ES-I3 (cell line): ENCODE measurements around the gene GOLM1.

ENCODE experiments used
- H3K36me3 ChIP-seq: 2 replicates; pipeline ENCODE4 v1.6.1; 2013; ENCODE audit warnings: mild to moderate bottlenecking, low read length, control low read depth, moderate library complexity; ENCODE audit not compliant: insufficient read depth
- H3K4me1 ChIP-seq: 2 replicates; pipeline ENCODE4 v1.6.1; 2013; ENCODE audit warnings: mild to moderate bottlenecking, control low read depth, low read length; ENCODE audit not compliant: insufficient read depth
- H3K9ac ChIP-seq: 2 replicates; pipeline ENCODE4 v1.6.1; 2013; ENCODE audit warnings: low read depth, mild to moderate bottlenecking, low read length, moderate library complexity
- H3K9me3 ChIP-seq: 2 replicates; pipeline ENCODE4 v1.6.1; 2013; ENCODE audit warnings: mild to moderate bottlenecking, low read length, moderate library complexity; ENCODE audit not compliant: control insufficient read depth, insufficient read depth

Gene GOLM1

GRCh38 chr9:86102626-86103025 lies 3.3 kb upstream of the GOLM1 start:
- no peaks in the 10 kb centered on the region for H3K9me3 ChIP-seq
- H3K4me1 ChIP-seq: peaks cover 6% of the 10 kb centered on the region
- no peaks in the 10 kb centered on the region for H3K36me3 ChIP-seq
- H3K9ac ChIP-seq: no peak overlapping the region

- H3K36me3 ChIP-seq: no peaks in the 10 kb centered on the region
- H3K9ac ChIP-seq: peak overlapping the region; percentile 77
- peaks cover 15% of the 10 kb centered on the region for H3K4me1 ChIP-seq
- no peaks in the 10 kb centered on the region for H3K9me3 ChIP-seq
Measured at GRCh38 chr9:86099701-86100364, 475 bp upstream of the GOLM1 start.

GRCh38 chr9:86097510-86098224 lies 1.7 kb downstream of the GOLM1 start:
- H3K9ac ChIP-seq: no peak overlapping the region
- H3K9me3 ChIP-seq: no peaks in the 10 kb centered on the region
- H3K36me3 ChIP-seq: no peaks in the 10 kb centered on the region
- peaks cover 15% of the 10 kb centered on the region for H3K4me1 ChIP-seq

GRCh38 chr9:86096386-86096785 lies 3.0 kb downstream of the GOLM1 start:
- H3K36me3 ChIP-seq: no peaks in the 10 kb centered on the region
- H3K9me3 ChIP-seq: no peaks in the 10 kb centered on the region
- no peak overlapping the region; the same call in 1 of the 2 replicates for H3K9ac ChIP-seq
- peaks cover 15% of the 10 kb centered on the region for H3K4me1 ChIP-seq

GRCh38 chr9:86093788-86094555 lies 5.4 kb downstream of the GOLM1 start:
- Histone ChIP-seq H3K9me3 (no peaks in the 10 kb centered on the region), H3K9ac (no peak overlapping the region), H3K4me1 (peaks cover 15% of the 10 kb centered on the region), H3K36me3 (no peaks in the 10 kb centered on the region)

- no peak overlapping the region for H3K9ac ChIP-seq
- H3K4me1 ChIP-seq: peaks cover 5% of the 10 kb centered on the region; the same call in 1 of the 2 replicates
- H3K9me3 ChIP-seq: no peaks in the 10 kb centered on the region
- no peaks in the 10 kb centered on the region for H3K36me3 ChIP-seq
Measured at GRCh38 chr9:86091477-86091876, 7.9 kb downstream of the GOLM1 start.

GRCh38 chr9:86082870-86083269 lies 16.5 kb downstream of the GOLM1 start:
- H3K4me1 ChIP-seq: peaks cover 12% of the 10 kb centered on the region
- no peaks in the 10 kb centered on the region for H3K36me3 ChIP-seq
- H3K9me3 ChIP-seq: no peaks in the 10 kb centered on the region; the same call in 1 of the 2 replicates
- no peak overlapping the region for H3K9ac ChIP-seq

GRCh38 chr9:86079865-86080469 lies 19.4 kb downstream of the GOLM1 start:
- no peaks in the 10 kb centered on the region; the same call in 1 of the 2 replicates for H3K36me3 ChIP-seq
- H3K9me3 ChIP-seq: no peaks in the 10 kb centered on the region
- no peak overlapping the region for H3K9ac ChIP-seq
- H3K4me1 ChIP-seq: peaks cover 12% of the 10 kb centered on the region

- H3K4me1 ChIP-seq: peaks cover 12% of the 10 kb centered on the region
Measured at GRCh38 chr9:86079421-86079831, 19.9 kb downstream of the GOLM1 start.

GRCh38 chr9:86078731-86079130 lies 20.6 kb downstream of the GOLM1 start:
- no peaks in the 10 kb centered on the region; the same call in 1 of the 2 replicates for H3K36me3 ChIP-seq
- H3K4me1 ChIP-seq: peaks cover 12% of the 10 kb centered on the region
- no peaks in the 10 kb centered on the region for H3K9me3 ChIP-seq
- no peak overlapping the region for H3K9ac ChIP-seq

More at GRCh38 chr9:86079421-86079831, 19.9 kb downstream of the GOLM1 start:
- no peaks in the 10 kb centered on the region for H3K9me3 ChIP-seq
- no peak overlapping the region for H3K9ac ChIP-seq
- H3K36me3 ChIP-seq: no peaks in the 10 kb centered on the region; the same call in 1 of the 2 replicates

- H3K9ac ChIP-seq: no peak overlapping the region
- H3K36me3 ChIP-seq: no peaks in the 10 kb centered on the region; the same call in 1 of the 2 replicates
- no peaks in the 10 kb centered on the region for H3K9me3 ChIP-seq
- peaks cover 12% of the 10 kb centered on the region for H3K4me1 ChIP-seq
Measured at GRCh38 chr9:86077276-86077675, 22.1 kb downstream of the GOLM1 start.

GRCh38 chr9:86075132-86076109 lies 23.9 kb downstream of the GOLM1 start:
- H3K36me3 ChIP-seq: no peaks in the 10 kb centered on the region; the same call in 1 of the 2 replicates
- peaks cover 12% of the 10 kb centered on the region for H3K4me1 ChIP-seq
- H3K9ac ChIP-seq: no peak overlapping the region
- no peaks in the 10 kb centered on the region for H3K9me3 ChIP-seq

GRCh38 chr9:86073839-86074238 lies 25.5 kb downstream of the GOLM1 start:
- Histone ChIP-seq H3K9ac (no peak overlapping the region), H3K4me1 (no peaks in the 10 kb centered on the region), H3K9me3 (no peaks in the 10 kb centered on the region), H3K36me3 (no peaks in the 10 kb centered on the region; the same call in 1 of the 2 replicates)
